AG04450 (cell line): Measurements from ENCODE around the gene H19. TPM values are rescaled to one million over a fixed set of nuclear protein-coding genes. Genes with fewer than 3 reads are reported as not detected.
A peak's percentile ranks its signal among the peaks of the same experiment; 100 is the strongest.

Source experiments
- CTCF ChIA-PET: fragments of 300-600, 350-600 bp; formaldehyde crosslinking; extraction: SDS; loops from one replicate; lab custom pipeline; 2022; ENCODE audit warnings: antibody characterized with exemption, inconsistent platforms; lab: Charles Lee
- POLR2A ChIA-PET: fragments of 350-600 bp; formaldehyde crosslinking; extraction: SDS; loops from one replicate; lab custom pipeline; 2021; ENCODE audit warnings: antibody characterized with exemption, inconsistent platforms; lab: Yijun Ruan, JAX
- DNase-seq: peaks from one replicate; pipeline ENCODE4 v3.0.0-alpha.2; 2011; ENCODE audit warnings: low read depth, low spot score
- H3K27ac ChIP-seq: one replicate; pipeline ENCODE4 v1.5.1; 2012; ENCODE audit warnings: low read depth, low read length, control low read depth
- H3K27me3 ChIP-seq: one replicate; pipeline ENCODE4 v1.6.0; 2012; ENCODE audit warnings: low read length; ENCODE audit not compliant: control insufficient read depth, insufficient read depth
- H3K4me3 ChIP-seq: 2 replicates; pipeline ENCODE4 v1.5.1; 2011; ENCODE audit warnings: mild to moderate bottlenecking, low read depth, low read length, control low read depth
- H3K9me3 ChIP-seq: 2 replicates; pipeline ENCODE4 v1.5.1; 2012; ENCODE audit warnings: low read length; ENCODE audit not compliant: control insufficient read depth, insufficient read depth
- CTCF ChIP-seq: IDR thresholded peaks from 2 replicates; pipeline ENCODE4 v1.5.1; 2011; ENCODE audit warnings: low read depth, low read length, control low read depth, inconsistent platforms
- polyA plus RNA-seq: library from polyadenylated mRNA; depleted of rRNA; stranded (reverse); fragments of >200 nt; gene quantifications from 2 replicates; pipeline ENCODE4 v1.2.3, GENCODE V29; 2011

Gene H19
- polyA plus RNA-seq, 1 experiment, result 0.10 TPM

DNA sequence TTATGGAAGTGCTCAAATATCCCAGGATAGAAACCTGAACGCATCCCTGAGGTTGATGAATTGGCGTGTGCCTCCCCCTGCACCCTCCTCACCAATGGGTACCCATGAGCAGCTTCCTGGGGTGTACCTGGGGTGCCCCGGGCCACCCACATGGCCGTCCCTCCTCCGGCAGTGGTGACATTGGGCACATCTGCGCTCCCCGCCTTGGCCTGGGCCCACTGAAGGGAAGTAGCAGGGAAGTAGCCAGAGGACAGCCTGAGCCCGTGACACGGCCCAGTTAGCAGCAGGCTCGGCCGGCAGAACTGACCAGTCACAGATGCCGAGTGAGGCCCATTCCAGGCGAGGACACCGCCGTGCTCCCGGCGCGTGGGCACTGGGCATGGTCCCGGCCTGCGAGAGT is 33.8 kb downstream of the H19 start:
- DNase-seq, result no peak

DNA sequence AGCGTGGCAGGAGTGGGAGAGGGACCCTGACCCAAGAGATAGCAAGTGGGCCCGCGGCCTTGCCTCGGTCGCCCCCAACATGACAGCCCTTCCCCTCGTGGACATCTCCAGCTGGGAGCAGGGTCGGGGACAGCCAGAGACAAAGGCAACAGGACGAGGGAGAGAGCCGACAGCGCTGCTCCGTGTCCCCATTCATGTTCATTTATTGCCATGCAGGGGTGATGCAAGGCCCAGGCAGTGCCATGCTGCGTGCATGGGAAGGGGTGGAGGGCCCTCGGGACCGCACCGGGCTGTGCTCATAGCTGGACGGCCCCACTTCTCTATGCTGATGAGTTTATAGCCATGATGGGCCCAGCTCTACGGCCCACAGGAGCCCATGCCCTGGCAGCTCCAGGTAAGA is 37.9 kb downstream of the H19 start:
- Histone ChIP-seq H3K4me3 (no peak overlapping the region), H3K27ac (no peak overlapping the region), H3K27me3 (no peaks in the 10 kb centered on the region), H3K9me3 (no peaks in the 10 kb centered on the region)
- ChIA-PET CTCF (interaction anchor here (0.6 kb wide), 1 partner anchor 163 kb away, joined by 3 read pairs; no protein-coding TSS in a partner anchor), POLR2A (interaction anchor here (0.6 kb wide), 1 partner anchor 31 kb away, joined by 6 read pairs; no protein-coding TSS in a partner anchor)
- no peak for DNase-seq
- no peak for TF ChIP-seq CTCF

More for the DNA sequence above, 33.8 kb downstream of the H19 start:
- Histone ChIP-seq H3K27me3 (no peaks in the 10 kb centered on the region), H3K27ac (no peak overlapping the region), H3K9me3 (no peaks in the 10 kb centered on the region), H3K4me3 (no peak overlapping the region)
- CTCF ChIA-PET, result no interaction called here
- POLR2A ChIA-PET, result no interaction called here
- TF ChIP-seq CTCF, result no peak

DNA sequence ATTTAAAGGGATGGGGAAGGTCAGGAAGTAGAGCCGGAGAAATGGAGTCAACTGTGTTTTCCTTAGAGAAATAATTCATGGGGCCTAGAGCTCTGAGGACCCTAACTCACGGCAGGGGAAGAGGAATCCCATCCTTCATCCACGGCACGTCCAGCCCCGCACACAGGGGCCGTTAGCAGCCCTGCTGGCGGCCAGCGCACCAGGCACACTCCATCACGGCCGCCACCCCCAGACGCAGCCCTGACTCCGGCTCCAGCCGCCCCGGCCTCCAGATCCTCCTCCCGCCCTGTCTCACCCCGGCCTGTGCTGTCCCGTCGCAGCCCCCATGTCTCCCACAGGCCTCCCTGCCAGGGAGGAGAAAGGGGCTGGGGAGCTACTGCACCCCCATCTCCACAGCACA is 39.3 kb downstream of the H19 start:
- Histone ChIP-seq H3K9me3 (no peaks in the 10 kb centered on the region), H3K27ac (no peak overlapping the region), H3K4me3 (no peak overlapping the region), H3K27me3 (no peaks in the 10 kb centered on the region)
- ChIA-PET POLR2A (no interaction called here), CTCF (interaction anchor here (1.2 kb wide), 1 partner anchor 9 kb away, joined by 3 read pairs; no protein-coding TSS in a partner anchor)
- TF ChIP-seq CTCF, result no peak
- no peak for DNase-seq

- ChIA-PET CTCF (interaction anchor here (1.0 to 5.2 kb wide), 7 partner anchors 46 to 197 kb away, joined by 3 to 39 read pairs (median 4); no protein-coding TSS in a partner anchor), POLR2A (no interaction called here)
- no peak overlapping the region for H3K27ac ChIP-seq
- 0 out of 2 replicates have a peak, but pooled peaks have one; percentile 8 for TF ChIP-seq CTCF
- no peaks in the 10 kb centered on the region for H3K27me3 ChIP-seq
- DNase-seq, result no peak
- H3K4me3 ChIP-seq, result no peak overlapping the region
- H3K9me3 ChIP-seq, result no peaks in the 10 kb centered on the region
Measured at GRCh38 chr11:1953489-1954266, 44.0 kb downstream of the H19 start.
